GM19025 (cell line): ENCODE measurements around the gene MAN2B1.
A peak's percentile ranks its signal among the peaks of the same experiment; 100 is the strongest.
"Not testable (repeated sequence)": the region's sequence is repeated elsewhere in the genome, so short reads cannot be mapped to it uniquely, and the experiment has no call there.

Source experiments
- ATAC-seq: cut with Tn5 transposase; IDR thresholded peaks from one replicate; pipeline ENCODE4 v1.9.1; 2021; ENCODE audit warnings: mild to moderate bottlenecking, low read depth, moderate library complexity; ENCODE audit not compliant: unreplicated experiment

The MAN2B1 gene

DNA sequence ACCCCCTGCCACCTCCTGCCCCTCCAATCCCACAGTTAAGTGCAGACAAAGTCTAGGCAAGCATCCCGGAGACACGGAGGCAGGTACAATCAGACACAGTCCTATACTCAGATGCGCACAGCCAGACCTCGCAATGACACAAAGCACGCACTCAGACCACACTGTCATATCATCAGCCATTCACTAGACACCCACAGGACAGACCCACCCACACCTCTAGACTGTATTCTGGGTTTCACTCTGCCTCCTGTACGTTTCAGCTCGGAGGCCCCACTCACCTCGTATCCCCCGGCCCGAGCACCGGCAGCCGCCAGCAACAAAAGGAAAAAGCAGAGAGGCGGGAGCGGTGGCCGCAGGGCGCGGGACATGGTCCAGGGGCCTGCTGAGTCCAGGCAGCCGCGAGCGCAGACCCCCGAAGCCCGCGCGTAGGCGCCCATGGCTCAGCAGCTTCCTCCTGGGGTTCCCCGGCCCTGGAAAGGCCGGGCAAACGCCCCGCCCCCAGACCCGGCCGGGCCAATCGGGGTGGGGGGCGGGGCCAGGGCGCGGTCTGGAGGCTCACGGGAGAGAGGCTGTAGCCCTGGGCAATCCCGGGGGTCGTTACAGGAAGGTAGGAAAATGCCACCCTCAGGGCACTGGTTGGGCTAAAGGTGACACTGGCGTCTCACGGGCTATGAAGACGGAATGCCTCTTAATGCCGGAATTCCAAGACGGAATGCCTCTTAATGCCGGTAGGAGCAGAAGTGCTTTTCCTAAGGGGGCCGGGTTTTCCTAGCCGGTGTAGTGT is at the start of gene MAN2B1, which contains the start of gene WDR83:
MAN2B1 (minus strand) TSS at position 478 of the 784 bp plus-strand sequence; CDS start at position 437, 41 bp downstream.
WDR83 (plus strand) TSS at position 543 of the 784 bp plus-strand sequence. CDS start 2,984 bp downstream, outside the sequence.
- ATAC-seq: peak; percentile 67

DNA sequence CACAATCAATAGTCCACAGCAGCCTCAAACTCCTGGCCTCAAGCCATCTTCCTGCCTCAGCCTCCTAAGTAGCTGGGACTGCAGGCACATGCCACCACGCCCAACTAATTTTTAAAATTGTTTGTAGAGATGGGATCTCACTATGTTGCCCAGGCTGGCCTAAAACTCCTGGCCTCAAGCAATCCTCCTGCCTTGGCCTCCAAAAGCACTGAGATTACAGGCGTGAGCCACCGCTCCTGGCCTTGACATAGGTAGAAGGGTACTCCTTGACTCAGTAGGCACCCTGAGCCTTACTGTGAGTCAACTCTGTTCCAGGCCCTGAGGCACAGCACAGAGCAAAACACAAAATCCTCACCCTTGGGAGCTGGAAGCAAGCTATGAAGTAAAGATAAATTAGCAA is 49.4 kb upstream of the MAN2B1 start:
- no peak for ATAC-seq

DNA sequence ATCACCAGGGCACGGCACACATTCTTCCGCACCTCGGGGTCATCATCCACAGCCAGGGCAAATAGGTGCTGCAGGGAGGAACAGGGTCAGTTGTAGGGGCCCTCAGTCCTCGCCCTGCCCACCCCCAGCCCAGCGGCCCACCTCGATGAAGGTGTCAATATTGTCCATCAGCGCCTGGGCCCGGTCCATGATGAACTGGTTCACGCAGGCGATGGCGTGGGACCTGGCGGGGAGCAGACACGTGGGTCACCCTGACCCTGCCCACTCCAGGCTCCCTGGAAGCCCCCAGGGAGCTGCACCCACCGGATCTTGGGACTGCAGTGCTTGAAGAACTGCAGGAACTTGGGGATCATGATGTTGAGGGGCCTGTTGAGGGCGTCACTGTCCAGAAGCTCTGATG is 48.6 kb upstream of the MAN2B1 start:
- no peak for ATAC-seq

DNA sequence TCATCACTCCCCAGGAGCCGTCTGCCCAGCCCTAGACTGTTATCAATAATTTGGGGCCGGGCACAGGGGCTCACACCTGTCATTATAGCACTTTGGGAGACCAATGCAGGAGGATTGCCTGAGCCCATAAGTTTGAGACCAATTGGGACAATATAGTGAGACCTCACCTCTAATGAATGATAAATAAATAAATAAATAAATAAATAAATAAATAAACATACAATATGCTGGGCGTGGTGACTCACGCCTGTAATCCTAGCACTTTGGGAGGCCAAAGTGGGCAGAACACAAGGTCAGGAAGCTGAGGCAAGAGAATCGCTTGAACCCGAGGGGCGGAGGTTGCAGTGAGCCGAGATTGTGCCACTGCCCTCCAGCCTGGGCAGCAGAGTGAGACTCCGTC is 46.8 kb upstream of the MAN2B1 start:
- ATAC-seq: not testable (repeated sequence)

DNA sequence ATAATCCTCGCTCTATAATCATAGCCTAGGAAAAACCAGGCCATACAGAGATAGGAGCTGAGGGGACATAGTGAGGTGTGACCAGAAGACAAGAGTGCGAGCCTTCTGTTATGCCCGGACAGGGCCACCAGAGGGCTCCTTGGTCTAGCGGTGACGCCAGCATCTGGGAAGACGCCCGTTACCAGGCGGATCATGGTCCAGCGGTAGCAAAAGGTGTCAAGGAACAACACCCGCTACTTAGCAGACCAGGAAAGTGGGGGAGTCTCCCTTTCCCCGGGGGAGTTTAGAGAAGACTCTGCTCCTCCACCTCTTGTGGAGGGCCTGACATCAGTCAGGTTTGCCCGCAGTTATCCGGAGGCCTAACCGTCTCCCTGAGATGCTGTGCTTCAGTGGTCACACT is 45.5 kb upstream of the MAN2B1 start:
- ATAC-seq: not testable (repeated sequence)

DNA sequence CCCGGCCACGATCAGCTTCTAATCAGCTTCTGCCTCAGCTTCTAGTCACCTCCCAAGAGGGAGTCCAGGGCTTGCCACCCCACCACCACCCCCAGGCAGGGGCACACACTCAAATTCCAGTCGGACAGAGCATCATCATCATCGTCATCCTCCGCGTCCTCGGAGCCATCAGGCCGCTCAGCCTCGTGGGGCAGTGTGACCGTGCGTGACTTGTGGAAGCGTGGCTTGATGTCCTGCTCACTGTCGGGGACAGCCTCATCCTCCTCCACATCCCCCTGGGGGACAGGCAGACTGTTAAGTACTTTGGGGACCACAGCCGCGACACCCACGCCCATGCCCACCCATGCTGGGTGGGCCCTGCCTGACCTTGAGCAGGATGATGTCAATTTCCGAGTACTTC is 44.6 kb upstream of the MAN2B1 start:
- no peak for ATAC-seq

DNA sequence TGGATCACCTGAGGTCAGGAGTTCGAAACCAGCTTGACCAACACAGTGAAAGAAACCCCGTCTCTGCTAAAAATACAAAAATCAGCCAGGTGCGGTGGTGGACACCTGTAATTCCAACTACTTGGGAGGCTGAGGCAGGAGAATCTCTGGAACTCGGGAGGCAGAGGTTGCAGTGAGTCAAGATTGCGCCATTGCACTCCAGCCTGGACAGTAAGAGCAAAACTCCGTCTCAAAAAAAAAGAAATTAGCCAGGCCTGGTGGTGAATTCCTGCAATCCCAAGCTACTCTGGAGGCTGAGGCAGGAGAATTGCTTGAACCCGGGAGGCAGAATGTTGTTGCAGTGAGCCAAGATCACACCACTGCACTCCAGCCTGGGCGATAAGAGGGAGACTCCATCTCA is 42.1 kb upstream of the MAN2B1 start:
- ATAC-seq: no peak

DNA sequence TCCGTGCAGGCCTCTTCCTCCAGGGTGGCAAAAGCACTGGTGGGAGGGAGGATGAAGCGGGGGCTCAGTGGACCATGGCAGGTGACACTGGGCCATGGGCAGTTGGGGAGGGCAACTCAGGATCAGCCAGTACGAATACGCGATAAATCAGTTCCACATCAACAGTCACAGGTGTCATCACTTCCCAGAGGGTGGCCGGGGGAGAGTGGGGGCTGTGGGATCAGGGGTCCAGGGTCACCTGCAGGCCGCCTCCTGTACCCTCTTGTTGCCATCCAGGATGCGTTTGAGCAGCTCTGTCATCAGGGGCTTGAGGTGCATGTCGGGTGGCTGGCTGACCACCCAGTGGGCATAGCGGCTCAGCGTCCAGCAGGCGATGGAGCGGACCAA is 39.8 kb upstream of the MAN2B1 start:
- ATAC-seq: no peak

DNA sequence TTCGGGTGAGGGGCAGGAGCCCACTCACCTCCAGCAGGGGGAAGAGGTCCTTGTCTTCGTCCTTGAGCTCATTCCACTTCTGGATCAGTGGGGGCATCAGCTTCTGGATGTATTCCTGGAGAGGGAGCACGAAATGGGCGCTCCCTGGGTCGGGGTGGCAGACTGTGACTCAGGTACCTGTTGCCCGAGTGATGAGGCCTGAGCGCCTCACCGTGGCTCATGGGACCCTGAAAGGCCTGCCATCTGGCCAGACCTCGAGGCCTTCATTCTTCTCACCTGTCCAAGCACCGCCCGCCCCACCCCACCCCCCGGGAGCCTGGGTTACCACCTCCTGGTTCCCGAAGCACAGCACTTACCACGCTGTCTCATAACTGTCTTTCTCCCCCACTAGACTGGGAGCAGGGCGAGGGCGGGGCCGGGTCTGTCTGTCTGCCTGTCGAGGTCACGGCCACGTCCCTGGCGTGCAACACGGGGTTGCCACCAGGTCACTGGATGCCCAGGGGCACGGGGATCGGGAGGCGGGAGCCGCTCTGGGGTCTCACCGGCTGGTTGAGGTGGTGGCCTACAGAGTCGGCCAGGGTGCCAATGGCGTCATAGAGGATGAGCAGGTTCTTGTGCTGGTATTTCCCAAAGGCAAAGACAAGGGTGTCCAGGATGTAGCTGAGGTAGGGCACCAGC is 39.3 kb upstream of the MAN2B1 start:
- no peak for ATAC-seq

DNA sequence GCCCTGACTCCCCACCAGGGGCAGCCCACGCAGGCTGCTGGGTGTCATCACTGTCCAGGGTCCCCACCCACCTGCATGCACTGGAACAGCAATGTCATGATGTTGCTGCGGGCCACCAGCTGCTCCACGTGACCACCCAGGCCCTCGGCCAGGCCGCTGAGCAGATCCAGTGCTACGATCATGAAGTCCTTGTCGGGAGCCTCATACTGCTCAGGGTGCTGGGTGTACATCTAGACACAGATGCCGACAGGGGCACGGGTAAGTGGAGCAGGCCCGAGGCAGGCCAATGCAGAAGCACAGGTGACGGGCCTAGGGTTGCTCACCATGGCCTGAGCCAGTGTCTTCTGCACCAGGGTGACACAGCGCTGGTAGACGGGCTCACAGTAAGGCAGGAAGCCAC is 38.6 kb upstream of the MAN2B1 start:
- no peak for ATAC-seq

DNA sequence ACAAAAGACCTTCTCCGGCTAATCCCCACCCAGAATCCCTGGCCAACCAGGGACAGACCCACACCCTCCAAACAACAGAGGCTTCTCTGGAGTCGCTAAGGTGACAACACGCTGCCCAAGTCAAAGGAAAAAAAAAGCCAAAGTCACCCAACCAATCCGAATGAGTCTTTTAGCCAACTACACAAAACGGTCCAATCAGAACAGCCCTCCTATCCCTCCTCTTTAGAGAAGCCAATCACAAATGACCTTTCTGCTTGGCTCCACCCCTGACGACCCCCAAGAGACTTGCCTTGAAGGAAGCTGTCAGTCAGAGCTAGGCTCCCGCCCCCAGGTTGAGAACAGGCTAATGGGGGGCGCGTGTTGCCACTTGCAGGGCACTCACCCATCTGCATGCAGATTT is 36.5 kb upstream of the MAN2B1 start:
- no peak for ATAC-seq

DNA sequence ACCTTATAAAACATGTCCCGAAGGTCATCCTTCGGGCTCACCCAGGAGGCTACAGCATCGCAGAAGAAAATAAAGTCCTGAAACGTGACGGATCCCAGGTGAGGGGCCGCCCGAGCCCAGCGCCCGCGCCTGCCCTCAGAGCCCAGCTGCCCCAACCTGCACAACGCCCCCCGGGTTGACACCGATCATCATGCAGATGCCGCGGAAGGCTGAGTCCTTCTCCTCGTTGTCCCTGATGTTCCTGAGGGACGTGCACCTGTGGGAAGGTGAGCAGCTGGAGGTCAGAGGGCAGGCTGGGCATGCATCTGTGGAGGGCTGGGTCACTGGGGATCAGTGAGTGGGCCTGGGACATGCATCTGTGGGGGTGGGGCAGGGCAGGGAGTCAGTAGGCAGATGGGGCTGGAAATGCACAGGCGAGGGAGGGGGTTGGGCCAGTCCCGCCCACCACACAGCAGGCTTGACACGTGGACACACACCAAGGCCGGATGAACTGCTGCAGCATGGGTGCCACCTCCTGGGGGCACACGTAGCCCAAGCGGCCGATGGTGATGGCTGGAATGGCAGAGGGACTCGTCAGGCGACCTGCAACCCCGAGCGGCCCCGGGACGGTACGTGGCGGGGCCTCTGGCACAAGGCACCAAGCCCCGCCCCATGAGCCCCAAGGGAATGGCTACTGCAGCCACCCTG is 35.2 kb upstream of the MAN2B1 start:
- no peak for ATAC-seq

DNA sequence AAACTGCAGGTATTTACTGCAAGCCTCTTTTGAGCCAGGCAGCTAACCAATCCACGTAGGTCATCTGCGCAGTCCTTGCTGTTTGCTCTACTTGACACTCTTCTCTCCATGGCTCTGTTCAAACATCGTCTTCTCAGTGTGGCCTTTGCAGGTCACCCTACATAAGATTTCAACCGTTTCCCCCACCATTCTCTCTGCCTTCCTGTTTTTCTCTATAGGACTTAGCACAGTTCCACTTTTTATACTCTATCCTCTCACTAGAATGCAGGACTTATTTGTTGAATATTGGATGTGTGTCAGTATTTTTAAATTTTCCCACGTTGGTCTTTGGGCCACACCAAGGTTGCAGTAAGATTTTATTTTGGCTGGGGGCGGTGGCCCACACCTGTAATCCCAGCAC is 31.6 kb upstream of the MAN2B1 start:
- ATAC-seq: no peak

DNA sequence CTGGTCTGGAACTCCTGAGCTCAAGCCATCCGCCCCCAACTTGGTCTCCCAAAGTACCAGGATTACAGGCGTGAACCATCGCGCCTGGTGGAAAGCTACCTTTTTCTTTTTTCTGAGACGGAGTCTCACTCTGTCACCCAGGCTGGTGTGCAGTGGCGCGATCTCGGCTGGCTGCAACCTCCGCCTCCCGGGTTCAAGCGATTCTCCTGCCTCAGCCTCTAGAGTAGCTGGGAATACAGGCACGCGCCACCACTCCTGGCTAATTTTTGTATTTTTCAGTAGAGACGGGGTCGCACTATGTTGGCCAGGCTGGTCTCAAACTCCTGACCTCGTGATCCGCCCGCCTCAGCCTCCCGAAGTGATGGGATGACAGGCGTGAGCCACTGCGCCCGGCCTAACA is 30.9 kb upstream of the MAN2B1 start:
- ATAC-seq: not testable (repeated sequence)

DNA sequence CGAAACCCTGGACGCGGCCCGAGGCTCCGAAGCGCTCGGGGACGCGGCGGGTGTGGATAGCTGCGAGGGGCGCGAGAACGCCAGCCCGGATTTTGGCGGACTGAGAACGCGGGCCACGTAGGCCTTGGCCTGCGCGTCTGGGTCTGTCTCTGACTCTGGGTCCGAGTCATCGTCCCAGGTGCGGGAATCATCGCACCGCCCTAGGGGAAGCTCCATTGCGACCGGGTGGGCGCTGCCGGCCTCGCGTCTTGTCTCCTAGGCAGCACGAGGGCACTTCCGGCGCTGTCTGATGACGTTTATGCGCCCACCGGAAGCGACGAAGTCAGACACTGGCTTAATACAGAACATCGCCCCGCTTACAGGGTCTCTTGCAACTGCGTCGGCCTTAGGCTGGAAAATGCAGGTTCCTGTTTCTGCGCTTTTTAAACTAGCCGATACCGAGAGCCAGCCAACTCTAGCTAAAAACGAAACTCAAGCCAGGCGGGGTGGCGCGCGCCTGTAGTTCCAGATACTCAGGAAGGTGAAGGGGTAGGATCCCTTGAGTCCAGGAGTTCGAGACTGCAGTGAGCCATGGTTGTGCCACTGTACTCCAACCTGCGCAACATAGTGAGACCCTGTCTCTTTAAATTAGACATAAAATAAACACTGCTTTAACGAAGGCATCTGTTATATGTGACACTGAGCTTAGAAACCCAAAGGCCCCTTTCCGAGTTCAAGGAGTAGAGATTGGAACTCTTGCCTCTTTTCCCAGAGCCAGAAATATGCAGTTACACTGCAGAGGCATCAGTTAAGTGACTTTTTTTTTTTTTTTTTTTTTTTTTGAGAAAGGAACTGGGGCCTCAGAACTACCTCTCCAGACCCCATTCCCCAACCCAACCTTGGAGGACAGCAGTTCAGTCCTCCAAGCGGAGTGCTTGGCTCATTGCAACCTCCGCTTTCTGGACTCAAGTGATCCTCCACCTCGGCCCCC is 30.1 kb upstream of the MAN2B1 start, which contains the start of gene FBXW9:
FBXW9 (minus strand) TSS at position 266 of the 970 bp plus-strand sequence; CDS start at position 216, 50 bp downstream.
- ATAC-seq: peak; percentile 54

DNA sequence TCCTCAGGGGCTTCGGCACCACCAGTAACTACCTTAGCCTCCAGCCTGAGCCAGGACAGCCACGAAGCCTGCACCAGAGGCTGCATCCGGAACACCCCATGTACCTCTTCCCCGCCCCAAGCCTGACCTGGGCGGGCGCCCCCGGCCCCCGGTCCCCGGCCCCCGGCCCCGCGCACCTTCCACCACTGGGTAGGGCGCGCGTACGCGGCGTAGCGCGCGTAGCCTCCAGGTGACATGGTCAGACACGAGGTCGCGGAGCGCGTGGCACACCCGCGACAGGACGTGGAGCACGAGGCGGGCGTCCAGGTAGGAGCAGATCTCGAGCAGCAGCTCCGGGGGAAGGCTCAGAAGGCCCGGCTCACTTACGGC is 29.4 kb upstream of the MAN2B1 start:
- peak; percentile 23 for ATAC-seq

DNA sequence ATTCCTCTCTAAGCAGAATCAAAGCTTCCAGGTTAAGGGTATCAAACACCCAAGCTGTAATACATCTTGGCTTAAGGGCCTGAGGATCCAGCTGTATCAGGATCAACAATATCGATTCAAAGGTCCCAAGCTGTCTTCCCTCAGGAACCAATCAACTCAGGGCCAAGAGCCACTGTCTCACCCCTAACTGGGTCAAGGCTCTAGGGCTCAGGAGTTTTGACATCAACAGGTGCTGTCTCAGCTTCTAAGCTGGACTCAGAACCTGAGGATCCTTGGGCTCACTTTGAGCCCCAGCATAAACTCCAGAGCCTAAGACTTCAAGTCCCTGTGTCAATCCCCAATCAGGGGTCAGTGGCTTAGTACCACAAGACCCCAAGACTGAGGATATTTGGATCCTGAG is 29.0 kb upstream of the MAN2B1 start:
- ATAC-seq: no peak

DNA sequence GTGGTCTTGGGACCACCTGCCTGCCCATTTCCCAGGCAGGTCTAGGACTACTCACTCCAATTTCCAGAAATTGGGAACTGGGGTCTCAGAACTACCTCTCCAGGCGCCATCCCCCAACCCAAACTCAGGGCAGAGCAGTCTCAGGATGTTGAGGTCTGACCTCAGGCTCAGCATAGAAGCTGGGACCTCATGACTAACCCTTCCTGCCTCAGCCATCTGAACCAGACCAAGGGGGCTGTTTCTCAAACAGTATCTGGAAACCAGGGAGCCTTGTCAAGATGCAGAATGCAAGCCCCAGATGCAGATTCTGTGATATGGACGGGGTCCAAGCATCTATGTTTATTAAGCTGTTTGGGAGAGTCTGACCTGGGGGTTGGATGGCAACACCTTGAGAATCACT is 28.6 kb upstream of the MAN2B1 start:
- no peak for ATAC-seq

DNA sequence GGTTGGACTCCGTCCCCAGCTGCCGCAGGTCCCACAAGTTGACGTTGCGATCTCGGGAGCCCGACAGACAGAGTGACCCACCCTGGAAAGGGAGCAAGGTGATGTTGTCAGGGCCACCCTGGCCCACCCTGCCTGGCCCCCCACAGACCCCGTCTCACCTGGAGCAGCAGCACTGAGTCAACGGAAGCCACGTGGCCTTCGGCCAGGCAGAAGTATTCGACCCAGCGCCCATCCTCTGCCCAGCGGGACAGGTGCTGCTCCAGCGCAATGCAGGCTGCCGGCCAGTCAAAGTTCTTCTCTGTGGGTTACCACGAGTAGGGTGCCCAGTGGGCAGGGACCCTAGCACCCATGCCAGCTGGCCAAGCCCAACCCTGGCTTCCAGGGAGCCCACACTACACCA is 28.1 kb upstream of the MAN2B1 start:
- no peak for ATAC-seq

DNA sequence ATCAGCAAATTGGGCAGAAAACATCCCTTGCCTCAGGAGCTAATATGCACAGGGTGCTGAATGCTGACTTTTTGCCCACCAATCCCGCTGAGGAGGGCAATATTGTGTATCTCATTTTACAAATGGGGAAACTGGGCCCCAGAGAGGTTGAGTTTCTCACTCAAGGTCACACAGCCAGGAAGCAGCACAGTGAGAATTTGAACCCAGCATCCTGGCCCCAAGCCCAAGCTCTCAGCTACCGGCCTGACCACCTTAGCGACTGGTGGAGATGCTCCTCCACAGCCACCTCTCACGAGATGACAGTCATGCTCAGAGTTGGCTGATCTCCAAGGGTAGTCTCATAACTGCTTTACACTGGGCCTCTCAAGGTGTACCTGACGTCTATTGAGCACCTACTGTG is 26.4 kb upstream of the MAN2B1 start:
- no peak for ATAC-seq
